Lower leg skin (tissue), 4 donors: ENCODE data around the gene SLC9A3. TPM values are rescaled to one million over a fixed set of nuclear protein-coding genes. Genes with fewer than 3 reads are reported as not detected.

Source experiments
- DNase-seq, 2 donors: peaks; one replicate each; pipeline ENCODE4 v3.0.0-alpha.2; 2019; ENCODE audit warnings: low spot score in 2 of 2
- H3K4me3 ChIP-seq: fragments of 200-600 bp; sonication (generic); 2 replicates; pipeline ENCODE4 v1.5.1; 2017; ENCODE audit warnings: mild to moderate bottlenecking, low read depth; ENCODE audit not compliant: poor library complexity, severe bottlenecking
- CTCF ChIP-seq, 3 donors: fragments of 450-650 bp; IDR thresholded peaks; one replicate each; pipeline ENCODE4 v1.5.1; 2016; ENCODE audit warnings: antibody characterized with exemption in 3 of 3, mild to moderate bottlenecking in 3 of 3, moderate library complexity in 2 of 3
- POLR2A ChIP-seq, 2 donors: fragments of 450-650 bp; IDR thresholded peaks; one replicate each; pipeline ENCODE4 v1.6.1; 2016 to 2017; ENCODE audit warnings: antibody characterized with exemption in 2 of 2, mild to moderate bottlenecking in 1 of 2, moderate library complexity in 1 of 2
- WGBS, 2 donors: methylation state at CpG; one replicate each; pipeline ENCODE4 v1.1.5; 2018; 5-methylcytosine and 5-hydroxymethylcytosine counted together
- intact Hi-C: fragments of 100-400 bp; cut with DNase I; formaldehyde crosslinking; loops from one replicate; pipeline ENCODE4 v1.15.0; 2023; ENCODE audit warnings: low total_unique reads
- total RNA-seq, 4 donors: library from RNA; depleted of rRNA; stranded (reverse); fragments of >200 nt; gene quantifications; one replicate each; pipeline ENCODE4 v1.1.0, GENCODE V29; 2016

The SLC9A3 gene
- total RNA-seq, 4 donors from 2014 or later, result 4.8 to 7.1 (median 5.8) TPM

- intact Hi-C loops, result no loop called here
- TF ChIP-seq CTCF (IDR thresholded peaks at IDR 0.05) (no peak), POLR2A (IDR thresholded peaks at IDR 0.05) (no peak)
- DNase-seq, result no peak
- no peak overlapping the region for H3K4me3 ChIP-seq
- WGBS, 2 donors, result 18 to 65% methylated on average over 14 to 55 of the region's 66 CpGs
These were observed 3.7 kb upstream of the SLC9A3 start for GRCh38 chr5:527646-528628.

DNA sequence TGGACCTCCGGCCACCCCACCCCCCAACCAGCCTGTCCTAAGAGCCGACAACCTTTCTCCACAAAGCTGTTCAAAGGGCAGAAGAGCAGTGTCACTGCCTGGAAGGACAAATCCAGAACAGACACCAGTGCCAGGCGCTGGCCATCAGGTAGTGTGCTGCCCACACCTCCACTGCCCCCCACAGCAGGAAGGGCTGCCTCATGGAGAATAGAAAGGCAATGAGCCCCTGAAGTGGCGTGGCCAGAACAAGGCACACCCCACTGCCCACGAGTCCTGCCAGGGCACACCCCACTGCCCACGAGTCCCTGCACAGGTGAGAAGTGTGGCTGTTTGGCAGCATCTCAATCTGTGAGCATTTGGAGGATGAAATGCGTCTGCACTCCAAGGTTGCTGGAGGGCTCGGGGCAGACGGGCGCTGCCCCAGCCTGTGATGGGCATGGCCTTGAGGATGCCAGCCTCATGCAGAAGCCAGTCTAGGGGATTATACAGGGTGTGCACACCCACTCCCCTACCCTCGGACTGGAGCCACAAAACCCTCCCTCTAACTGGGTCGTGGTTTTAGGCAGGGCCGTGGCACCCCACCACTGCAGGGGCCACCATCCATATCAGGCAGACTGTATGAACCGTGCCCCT is 2.3 kb upstream of the SLC9A3 start:
- 51 to 55% methylated on average over 14 of the region's 14 CpGs for WGBS, 2 donors

DNA sequence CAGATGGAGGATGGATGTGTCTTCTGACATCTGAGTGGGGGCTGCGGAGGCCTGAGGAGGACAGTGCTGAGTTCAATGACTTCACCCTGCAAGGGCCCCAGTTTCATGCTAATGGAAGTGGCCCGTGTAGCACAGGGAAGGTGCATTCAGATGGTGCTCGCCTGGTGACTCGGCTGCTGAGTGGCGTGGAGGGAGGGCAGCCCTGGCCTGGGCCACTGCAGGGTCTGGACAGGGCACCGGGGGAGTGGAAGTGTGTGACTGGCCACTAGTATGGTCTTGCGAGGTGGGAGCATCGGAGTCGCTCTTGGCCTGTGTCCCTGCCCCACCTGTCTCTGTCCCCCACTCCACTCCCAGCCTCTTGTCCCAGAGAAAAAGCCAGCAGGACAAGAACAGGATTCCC is 1.7 kb upstream of the SLC9A3 start:
- DNase-seq, result no peak

More for the DNA sequence above, 2.3 kb upstream of the SLC9A3 start:
- no peak overlapping the region for H3K4me3 ChIP-seq
- no peak for DNase-seq
- intact Hi-C loops, result no loop called here
- TF ChIP-seq POLR2A (IDR thresholded peaks at IDR 0.05) (no peak), CTCF (IDR thresholded peaks at IDR 0.05) (no peak)

DNA sequence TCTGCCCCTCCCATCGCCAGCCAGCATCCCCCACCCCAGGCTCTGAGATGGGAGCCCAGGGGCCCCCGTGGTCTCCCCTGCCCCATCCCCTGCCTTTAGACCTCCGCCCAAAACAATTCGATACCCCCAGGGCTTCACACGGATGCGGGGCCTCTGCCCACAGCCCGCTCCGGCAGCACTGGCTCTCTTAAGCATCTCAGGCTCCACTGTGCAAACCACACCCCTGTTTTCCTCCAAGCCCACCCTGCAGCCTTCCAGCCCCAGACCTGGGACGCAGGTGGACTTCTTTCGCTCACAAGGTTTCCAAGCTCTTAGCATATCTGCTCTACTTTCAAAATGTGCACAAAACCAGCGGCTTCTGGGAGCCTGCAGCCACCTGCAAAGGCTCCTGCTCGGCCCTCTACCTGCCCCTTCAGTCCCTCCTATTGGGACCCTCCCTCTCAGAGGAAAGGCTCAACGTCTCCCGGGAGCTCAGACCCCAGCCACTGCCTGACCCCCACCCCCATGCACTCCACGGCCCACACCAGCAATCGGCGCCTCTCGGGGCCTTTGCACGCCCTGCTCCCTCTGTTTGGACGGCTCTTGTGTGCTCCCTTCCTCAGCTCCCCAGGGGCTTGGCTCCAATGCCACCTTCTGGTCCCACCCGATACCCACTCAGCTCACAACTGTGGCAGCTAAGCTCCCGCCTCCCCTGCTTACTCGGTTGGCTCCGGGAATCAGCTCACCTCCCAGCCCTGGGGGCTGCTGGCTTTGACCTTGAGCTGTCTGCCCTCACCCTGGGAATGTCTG is 918 bp upstream of the SLC9A3 start:
- 29 to 31% methylated on average over 23 to 24 of the region's 24 CpGs for WGBS, 2 donors
- H3K4me3 ChIP-seq, result no peak overlapping the region
- intact Hi-C loops, result no loop called here
- TF ChIP-seq CTCF (IDR thresholded peaks at IDR 0.05), result no peak
- TF ChIP-seq POLR2A (IDR thresholded peaks at IDR 0.05), result no peak
- no peak for DNase-seq

More for the DNA sequence above, 1.7 kb upstream of the SLC9A3 start:
- TF ChIP-seq POLR2A (IDR thresholded peaks at IDR 0.05) (no peak), CTCF (IDR thresholded peaks at IDR 0.05) (no peak)
- WGBS, 2 donors, result 55% methylated on average over 9 of the region's 9 CpGs
- H3K4me3 ChIP-seq, result no peak overlapping the region
- intact Hi-C loops, result no loop called here

GRCh38 chr5:523441-524222 is 617 bp downstream of the SLC9A3 start:
- DNase-seq, result no peak
- intact Hi-C loops, result no loop called here
- TF ChIP-seq CTCF (IDR thresholded peaks at IDR 0.05), result no peak
- no peak for TF ChIP-seq POLR2A (IDR thresholded peaks at IDR 0.05)
- H3K4me3 ChIP-seq, result no peak overlapping the region
- WGBS, 2 donors, result 1 to 4% methylated on average over 17 to 29 of the region's 69 CpGs
